Gastrocnemius medialis (tissue), 4 donors: Measurements from ENCODE around the gene PBX1.

ENCODE experiments used
- POLR2A ChIP-seq, 2 donors: fragments of 450-650 bp; IDR thresholded peaks; one replicate each; pipeline ENCODE4 v1.6.1; 2017; ENCODE audit warnings: antibody characterized with exemption in 2 of 2, mild to moderate bottlenecking in 2 of 2, moderate library complexity in 2 of 2
- TF ChIP-seq, protein P1 (sequence below), 5 experiments: fragments of 450-650 bp in 3 of 5; fragments of 200-600 bp in 2 of 5; sonication (generic) in 2 of 5; IDR thresholded peaks in 4 of 5; conservative IDR thresholded peaks in 1 of 5; 1 replicate in 4 of 5; 2 replicates in 1 of 5; pipeline ENCODE4 v1.5.1; 2016 to 2019; ENCODE audit warnings: antibody characterized with exemption in 5 of 5, mild to moderate bottlenecking in 3 of 5, moderate library complexity in 3 of 5

DNA sequence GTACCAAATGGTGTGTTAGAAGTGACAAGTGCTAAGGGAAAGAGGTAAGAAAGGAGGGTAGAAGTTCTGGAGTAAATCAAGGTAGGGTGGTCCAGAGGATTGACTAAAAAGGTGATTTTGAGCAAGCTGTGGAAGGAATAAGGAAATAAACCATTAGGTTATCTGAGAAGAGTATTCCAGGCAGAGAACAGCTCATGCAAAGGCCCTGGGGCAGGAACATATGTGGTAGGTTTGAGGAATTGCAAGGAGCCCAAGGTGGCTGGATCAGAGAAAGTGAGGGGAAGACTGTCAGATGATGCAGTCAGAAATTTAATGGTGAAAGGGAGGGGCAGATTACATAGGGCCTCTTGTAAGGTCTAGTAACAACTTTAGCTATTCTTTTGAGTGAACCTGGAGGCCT, 302.6 kb downstream of the PBX1 start:
- TF ChIP-seq, protein P1, sequence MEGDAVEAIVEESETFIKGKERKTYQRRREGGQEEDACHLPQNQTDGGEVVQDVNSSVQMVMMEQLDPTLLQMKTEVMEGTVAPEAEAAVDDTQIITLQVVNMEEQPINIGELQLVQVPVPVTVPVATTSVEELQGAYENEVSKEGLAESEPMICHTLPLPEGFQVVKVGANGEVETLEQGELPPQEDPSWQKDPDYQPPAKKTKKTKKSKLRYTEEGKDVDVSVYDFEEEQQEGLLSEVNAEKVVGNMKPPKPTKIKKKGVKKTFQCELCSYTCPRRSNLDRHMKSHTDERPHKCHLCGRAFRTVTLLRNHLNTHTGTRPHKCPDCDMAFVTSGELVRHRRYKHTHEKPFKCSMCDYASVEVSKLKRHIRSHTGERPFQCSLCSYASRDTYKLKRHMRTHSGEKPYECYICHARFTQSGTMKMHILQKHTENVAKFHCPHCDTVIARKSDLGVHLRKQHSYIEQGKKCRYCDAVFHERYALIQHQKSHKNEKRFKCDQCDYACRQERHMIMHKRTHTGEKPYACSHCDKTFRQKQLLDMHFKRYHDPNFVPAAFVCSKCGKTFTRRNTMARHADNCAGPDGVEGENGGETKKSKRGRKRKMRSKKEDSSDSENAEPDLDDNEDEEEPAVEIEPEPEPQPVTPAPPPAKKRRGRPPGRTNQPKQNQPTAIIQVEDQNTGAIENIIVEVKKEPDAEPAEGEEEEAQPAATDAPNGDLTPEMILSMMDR (IDR thresholded peaks at IDR 0.05 in 4 of 5, conservative IDR thresholded peaks at IDR 0.05 in 1 of 5), result no peak
- no peak for TF ChIP-seq POLR2A (IDR thresholded peaks at IDR 0.05)
